ENCODE measurements around the gene KLC3. TPM values are rescaled to one million over a fixed set of nuclear protein-coding genes. Genes with fewer than 3 reads are reported as not detected.
A peak's percentile ranks its signal among the peaks of the same experiment; 100 is the strongest.
"Not testable (repeated sequence)": the region's sequence is repeated elsewhere in the genome, so short reads cannot be mapped to it uniquely, and the experiment has no call there.

KLC3 gene
- total and polyA plus RNA-seq, 9 donors: 0.09 to 5.9 (median 0.26) TPM; not detected in 1

DNA sequence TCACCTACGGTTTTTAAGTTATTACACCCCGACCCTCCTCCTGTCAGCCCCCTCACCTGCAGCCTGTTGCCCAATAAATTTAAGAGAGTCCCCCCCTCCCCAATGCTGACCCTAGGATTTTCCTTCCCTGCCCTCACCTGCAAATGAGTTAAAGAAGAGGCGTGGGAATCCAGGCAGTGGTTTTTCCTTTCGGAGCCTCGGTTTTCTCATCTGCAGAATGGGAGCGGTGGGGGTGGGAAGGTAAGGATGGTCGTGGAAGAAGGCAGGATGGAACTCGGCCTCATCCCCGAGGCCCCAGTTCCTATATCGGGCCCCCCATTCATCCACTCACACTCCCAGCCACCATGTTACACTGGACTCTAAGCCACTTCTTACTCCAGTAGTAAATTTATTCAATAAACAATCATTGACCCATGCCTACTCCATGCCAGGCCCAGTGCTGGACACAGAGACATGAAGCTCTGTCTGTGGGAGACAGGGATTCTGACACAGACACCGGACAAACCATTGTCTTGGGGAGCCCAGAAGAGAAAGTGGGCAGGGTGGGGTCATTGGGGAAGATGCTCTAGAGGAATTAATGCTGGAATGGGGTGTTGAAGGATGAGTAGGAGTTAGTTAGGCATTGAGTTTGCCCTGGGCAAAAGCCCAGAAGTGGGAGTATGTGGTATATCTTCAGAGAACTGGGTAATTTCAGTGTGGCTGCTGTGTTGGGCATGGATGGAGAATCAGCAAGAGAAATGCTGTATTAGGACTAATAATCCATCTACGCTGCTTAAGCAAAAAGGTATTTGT lies 37.1 kb upstream of the KLC3 start:
- WGBS (ENCODE audit: insufficient coverage): 92% methylated on average over 4 of the region's 12 CpGs
- no peak for DNase-seq
- H3K9me3 ChIP-seq (replicated peaks; ENCODE audit: control insufficient read depth, low read depth, low read length): peaks cover 5% of the 10 kb centered on the region
- H3K27ac ChIP-seq (ENCODE audit: low read length): no peak overlapping the region
- no peaks in the 10 kb centered on the region for H3K27me3 ChIP-seq (ENCODE audit: control insufficient read depth, insufficient read depth, low read length)
- H3K4me1 ChIP-seq (ENCODE audit: control insufficient read depth, insufficient read depth, low read length): peaks cover 29% of the 10 kb centered on the region
- H3K36me3 ChIP-seq (ENCODE audit: control insufficient read depth, insufficient read depth, low read length): peaks cover 38% of the 10 kb centered on the region
- H3K4me3 ChIP-seq (ENCODE audit: low read length): no peak overlapping the region

DNA sequence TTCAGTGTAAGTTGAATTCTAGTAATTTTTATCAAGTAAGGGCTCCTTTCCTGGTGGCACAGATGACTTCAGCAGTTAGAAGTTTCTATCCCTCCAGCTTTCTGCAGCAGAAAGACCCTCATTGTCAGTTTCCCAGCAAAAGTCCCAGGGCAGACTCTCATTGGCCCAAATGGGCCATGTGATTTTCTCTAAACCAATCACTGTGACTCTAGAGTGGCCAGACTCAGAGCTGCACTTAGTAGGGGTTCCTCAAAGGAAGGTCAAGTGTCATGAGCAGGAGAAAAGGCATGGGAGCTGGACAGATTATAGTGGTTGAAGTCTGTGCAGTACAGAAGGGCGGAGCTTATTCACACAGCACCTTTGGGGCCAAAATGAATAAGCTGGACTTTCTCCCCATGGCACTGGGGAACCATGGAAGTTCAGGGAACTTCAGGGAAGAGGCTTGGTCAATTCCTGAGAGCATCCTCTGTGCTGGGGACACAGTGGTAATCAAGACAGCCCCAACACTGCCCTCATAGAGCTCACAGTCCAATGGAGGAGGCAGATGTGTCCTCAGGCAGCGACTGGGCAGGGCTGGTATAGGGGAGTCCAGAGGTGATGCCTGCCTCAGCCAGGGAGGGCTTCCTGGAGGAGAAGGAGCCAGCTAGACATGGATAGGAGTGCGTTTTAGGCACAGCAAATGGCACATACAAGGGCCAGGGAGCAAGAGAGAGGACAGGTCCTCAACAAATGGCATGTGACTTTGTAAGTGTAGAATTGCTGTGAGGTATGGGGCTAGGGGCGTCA lies 36.2 kb upstream of the KLC3 start:
- Histone ChIP-seq H3K36me3 (ENCODE audit: control insufficient read depth, insufficient read depth, low read length) (peaks cover 44% of the 10 kb centered on the region), H3K4me3 (ENCODE audit: low read length) (no peak overlapping the region), H3K9me3 (replicated peaks; ENCODE audit: control insufficient read depth, low read depth, low read length) (peaks cover 5% of the 10 kb centered on the region), H3K4me1 (ENCODE audit: control insufficient read depth, insufficient read depth, low read length) (peaks cover 30% of the 10 kb centered on the region), H3K27me3 (ENCODE audit: control insufficient read depth, insufficient read depth, low read length) (no peaks in the 10 kb centered on the region), H3K27ac (ENCODE audit: low read length) (peak overlapping the region; percentile 42)
- 76% methylated on average over 3 of the region's 4 CpGs for whole genome bisulfite sequencing (ENCODE audit: insufficient coverage)
- DNase-seq: no peak

DNA sequence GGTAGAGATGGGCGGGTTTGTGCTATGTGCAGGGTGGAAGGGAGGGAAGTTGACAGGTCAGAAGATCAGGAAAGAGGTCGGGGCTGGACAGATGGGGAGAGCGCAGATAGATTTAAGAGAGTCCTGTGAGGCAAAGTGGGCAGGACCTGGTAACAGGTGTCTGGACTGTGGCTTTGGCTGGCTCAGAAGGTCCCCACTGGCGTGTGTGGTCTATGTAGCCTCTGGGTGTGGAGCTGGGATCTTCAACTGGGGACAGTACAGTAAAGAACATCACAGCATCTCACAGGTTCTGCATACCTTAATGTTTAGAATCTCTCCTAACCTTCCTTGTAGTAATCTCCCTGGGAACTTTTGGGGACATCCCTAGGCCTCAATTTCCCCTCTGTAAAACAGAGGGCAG lies 35.5 kb upstream of the KLC3 start:
- H3K36me3 ChIP-seq (ENCODE audit: control insufficient read depth, insufficient read depth, low read length): peaks cover 44% of the 10 kb centered on the region
- DNase-seq: no peak
- no peaks in the 10 kb centered on the region for H3K27me3 ChIP-seq (ENCODE audit: control insufficient read depth, insufficient read depth, low read length)
- peaks cover 30% of the 10 kb centered on the region for H3K4me1 ChIP-seq (ENCODE audit: control insufficient read depth, insufficient read depth, low read length)
- peak overlapping the region; percentile 75 for H3K27ac ChIP-seq (ENCODE audit: low read length)
- no peak overlapping the region for H3K4me3 ChIP-seq (ENCODE audit: low read length)
- H3K9me3 ChIP-seq (replicated peaks; ENCODE audit: control insufficient read depth, low read depth, low read length): peaks cover 5% of the 10 kb centered on the region
- WGBS (ENCODE audit: insufficient coverage): 68% methylated on average over 4 of the region's 4 CpGs

DNA sequence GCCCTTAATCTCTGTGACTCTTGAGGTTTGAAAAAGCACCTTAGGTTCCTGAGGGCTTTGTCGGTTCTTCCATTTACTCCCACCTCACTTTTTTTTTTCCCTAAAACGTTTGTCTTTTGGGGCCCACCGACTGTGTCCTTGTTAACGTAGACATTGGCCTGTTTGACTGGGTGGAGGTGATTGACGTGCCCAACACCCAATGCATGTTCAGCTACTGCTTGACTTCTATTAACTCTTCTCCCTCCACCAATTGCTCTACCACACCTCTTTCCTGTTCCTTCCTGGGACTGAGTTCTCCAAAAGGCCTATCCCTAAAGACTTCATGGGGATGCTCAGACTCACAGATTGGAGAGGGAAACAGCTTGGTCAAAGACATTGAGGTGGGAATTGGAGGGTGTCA lies 35.1 kb upstream of the KLC3 start:
- Histone ChIP-seq H3K9me3 (replicated peaks; ENCODE audit: control insufficient read depth, low read depth, low read length) (peaks cover 5% of the 10 kb centered on the region), H3K4me1 (ENCODE audit: control insufficient read depth, insufficient read depth, low read length) (peaks cover 28% of the 10 kb centered on the region), H3K4me3 (ENCODE audit: low read length) (no peak overlapping the region), H3K36me3 (ENCODE audit: control insufficient read depth, insufficient read depth, low read length) (peaks cover 41% of the 10 kb centered on the region), H3K27me3 (ENCODE audit: control insufficient read depth, insufficient read depth, low read length) (no peaks in the 10 kb centered on the region), H3K27ac (ENCODE audit: low read length) (peak overlapping the region; percentile 75)
- DNase-seq: peak; percentile 39
- no CpG with 5 or more reads among the region's 5 CpGs for WGBS (ENCODE audit: insufficient coverage)

DNA sequence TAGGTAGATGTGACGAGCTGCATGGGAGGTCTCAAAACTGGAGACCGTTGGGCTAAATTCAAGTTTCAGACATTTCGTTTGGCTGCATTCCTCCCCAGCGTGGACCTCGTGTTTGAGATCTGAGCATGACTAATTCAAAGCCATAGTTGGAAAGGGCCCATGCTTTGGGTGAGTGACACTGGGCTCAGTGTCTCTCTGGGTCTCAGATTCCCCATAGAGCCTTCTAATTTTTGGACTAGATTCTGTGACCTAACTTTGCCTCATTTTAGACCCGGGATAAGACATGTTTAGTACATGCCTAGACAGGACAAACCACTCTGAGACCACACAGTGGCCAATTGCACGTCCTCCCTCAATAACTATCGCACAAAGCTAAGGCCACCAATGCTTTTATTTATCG lies 34.5 kb upstream of the KLC3 start:
- Histone ChIP-seq H3K27me3 (ENCODE audit: control insufficient read depth, insufficient read depth, low read length) (no peaks in the 10 kb centered on the region), H3K9me3 (replicated peaks; ENCODE audit: control insufficient read depth, low read depth, low read length) (peaks cover 5% of the 10 kb centered on the region), H3K4me1 (ENCODE audit: control insufficient read depth, insufficient read depth, low read length) (peaks cover 27% of the 10 kb centered on the region), H3K4me3 (ENCODE audit: low read length) (no peak overlapping the region), H3K27ac (ENCODE audit: low read length) (peak overlapping the region; percentile 75), H3K36me3 (ENCODE audit: control insufficient read depth, insufficient read depth, low read length) (peaks cover 39% of the 10 kb centered on the region)
- 35% methylated on average over 8 of the region's 9 CpGs for WGBS (ENCODE audit: insufficient coverage)
- no peak for DNase-seq

DNA sequence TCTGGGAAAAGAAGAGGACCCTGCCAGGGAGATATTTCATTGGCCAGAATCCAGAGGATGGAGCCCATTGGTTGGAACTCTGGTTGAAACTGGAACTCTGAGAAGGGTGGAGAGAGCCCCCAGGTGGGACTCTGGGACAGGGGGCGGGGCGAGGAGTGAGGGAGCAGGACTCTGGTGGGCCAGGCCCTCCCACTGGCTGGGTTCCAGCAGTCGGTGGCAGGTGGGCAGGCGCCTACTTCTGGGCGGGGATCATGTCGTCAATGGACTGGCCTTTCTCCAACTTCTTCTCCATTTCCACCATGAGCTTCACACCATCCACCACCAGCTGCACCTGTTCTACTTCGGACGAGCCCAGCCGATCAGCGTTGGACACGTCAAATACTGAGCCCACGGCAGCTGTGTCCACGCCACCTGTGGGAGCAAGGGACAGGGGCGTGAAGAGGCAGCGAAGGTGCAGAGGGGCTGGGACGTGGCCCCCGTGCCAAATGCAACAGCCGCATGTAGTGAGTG lies 34.0 kb upstream of the KLC3 start:
- peaks cover 5% of the 10 kb centered on the region for H3K9me3 ChIP-seq (replicated peaks; ENCODE audit: control insufficient read depth, low read depth, low read length)
- peaks cover 32% of the 10 kb centered on the region for H3K4me1 ChIP-seq (ENCODE audit: control insufficient read depth, insufficient read depth, low read length)
- 59% methylated on average over 18 of the region's 18 CpGs for WGBS (ENCODE audit: insufficient coverage)
- peaks cover 41% of the 10 kb centered on the region for H3K36me3 ChIP-seq (ENCODE audit: control insufficient read depth, insufficient read depth, low read length)
- peak; percentile 80 for DNase-seq
- peak overlapping the region; percentile 75 for H3K27ac ChIP-seq (ENCODE audit: low read length)
- no peak overlapping the region for H3K4me3 ChIP-seq (ENCODE audit: low read length)
- H3K27me3 ChIP-seq (ENCODE audit: control insufficient read depth, insufficient read depth, low read length): no peaks in the 10 kb centered on the region

DNA sequence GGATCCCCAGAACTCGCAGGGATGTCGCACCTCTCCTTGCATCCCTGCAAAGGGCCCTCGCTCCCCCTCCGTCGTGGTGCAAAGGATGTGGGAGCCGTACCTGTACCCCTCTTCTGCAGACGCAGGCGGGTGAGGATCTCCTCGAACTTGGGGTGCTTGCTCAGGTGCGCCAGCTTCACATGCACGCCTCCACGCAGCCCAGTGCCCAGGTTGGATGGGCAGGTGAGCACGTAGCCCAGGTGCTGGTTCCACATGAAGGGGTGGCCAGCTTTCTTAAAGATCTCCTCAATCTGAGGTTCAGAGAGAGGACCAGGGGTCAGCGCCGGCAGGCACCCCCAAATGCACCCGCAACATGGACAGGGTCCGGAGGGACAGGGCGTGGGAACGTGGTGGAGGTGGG lies 33.2 kb upstream of the KLC3 start:
- Histone ChIP-seq H3K36me3 (ENCODE audit: control insufficient read depth, insufficient read depth, low read length) (peaks cover 46% of the 10 kb centered on the region), H3K27ac (ENCODE audit: low read length) (peak overlapping the region; percentile 54), H3K9me3 (replicated peaks; ENCODE audit: control insufficient read depth, low read depth, low read length) (peaks cover 5% of the 10 kb centered on the region), H3K4me1 (ENCODE audit: control insufficient read depth, insufficient read depth, low read length) (peaks cover 40% of the 10 kb centered on the region), H3K27me3 (ENCODE audit: control insufficient read depth, insufficient read depth, low read length) (no peaks in the 10 kb centered on the region), H3K4me3 (ENCODE audit: low read length) (no peak overlapping the region)
- 92% methylated on average over 18 of the region's 19 CpGs for WGBS (ENCODE audit: insufficient coverage)
- DNase-seq: no peak

DNA sequence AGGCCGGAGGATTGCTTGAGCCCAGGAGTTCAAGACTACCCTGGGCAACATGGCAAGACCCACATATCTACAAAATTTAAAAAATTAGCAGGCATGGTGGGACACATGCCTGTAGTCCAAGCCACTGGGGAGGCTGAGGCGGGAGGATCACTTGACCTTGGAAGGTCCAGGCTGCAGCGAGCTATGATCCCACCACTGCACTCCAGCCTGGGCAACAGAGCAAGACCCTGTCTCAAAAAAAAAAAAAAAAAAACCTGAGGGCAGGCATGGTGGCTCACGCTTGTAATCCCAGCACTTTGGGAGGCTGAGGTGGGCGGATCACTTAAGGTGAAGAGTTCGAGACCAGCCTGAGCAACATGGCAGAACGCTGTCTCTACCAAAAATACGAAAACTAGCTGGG lies 31.2 kb upstream of the KLC3 start:
- Histone ChIP-seq H3K4me1 (ENCODE audit: control insufficient read depth, insufficient read depth, low read length) (peaks cover 41% of the 10 kb centered on the region), H3K36me3 (ENCODE audit: control insufficient read depth, insufficient read depth, low read length) (peaks cover 46% of the 10 kb centered on the region)
- DNase-seq; H3K27ac ChIP-seq (ENCODE audit: low read length); H3K27me3 ChIP-seq (ENCODE audit: control insufficient read depth, insufficient read depth, low read length); H3K4me3 ChIP-seq (ENCODE audit: low read length); H3K9me3 ChIP-seq (replicated peaks; ENCODE audit: control insufficient read depth, low read depth, low read length): not testable (repeated sequence)
- 95% methylated on average over 5 of the region's 8 CpGs for WGBS (ENCODE audit: insufficient coverage)

DNA sequence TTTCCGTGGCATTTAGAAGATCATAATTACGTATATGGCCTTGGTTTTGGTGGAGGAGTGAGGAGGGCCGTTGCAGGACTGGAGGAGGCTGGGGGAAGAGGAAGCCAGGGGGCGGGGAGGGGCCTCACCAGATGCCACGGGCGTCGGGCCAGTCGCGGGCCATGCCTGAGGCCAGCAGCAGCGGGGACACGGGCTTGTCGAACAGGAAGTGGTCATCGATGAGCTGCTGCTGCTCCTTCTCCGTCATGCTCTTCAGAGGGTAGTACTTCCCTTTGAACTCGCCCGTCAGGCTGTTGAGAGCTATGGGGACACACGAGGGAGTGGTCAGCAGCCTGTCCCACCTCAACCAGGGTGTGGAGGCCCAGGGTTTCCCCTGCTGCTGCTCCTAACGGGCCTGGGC lies 28.9 kb upstream of the KLC3 start:
- peak; percentile 57 for DNase-seq
- Histone ChIP-seq H3K4me1 (ENCODE audit: control insufficient read depth, insufficient read depth, low read length) (peaks cover 29% of the 10 kb centered on the region), H3K36me3 (ENCODE audit: control insufficient read depth, insufficient read depth, low read length) (peaks cover 40% of the 10 kb centered on the region)

DNA sequence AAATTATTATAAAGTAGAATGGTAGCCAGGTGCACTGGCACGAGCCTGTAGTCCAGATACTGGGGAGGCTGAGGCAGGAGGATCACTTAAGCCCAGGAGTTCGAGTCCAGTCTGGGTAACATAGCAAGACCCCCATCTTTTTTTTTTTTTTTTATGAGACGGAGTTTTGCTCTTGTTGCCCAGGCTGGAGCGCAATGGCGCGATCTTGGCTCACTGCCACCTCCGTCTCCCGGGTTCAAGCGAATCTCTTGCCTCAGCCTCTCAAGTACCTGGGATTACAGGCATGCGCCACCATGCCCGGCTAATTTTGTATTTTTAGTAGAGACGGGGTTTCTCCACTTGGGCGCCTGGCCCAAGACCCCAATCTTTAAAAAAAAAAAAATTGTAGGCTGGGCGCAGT lies 28.3 kb upstream of the KLC3 start:
- not testable (repeated sequence) for DNase-seq; H3K27me3 ChIP-seq (ENCODE audit: control insufficient read depth, insufficient read depth, low read length); H3K9me3 ChIP-seq (replicated peaks; ENCODE audit: control insufficient read depth, low read depth, low read length); H3K4me3 ChIP-seq (ENCODE audit: low read length); H3K27ac ChIP-seq (ENCODE audit: low read length)
- 91% methylated on average over 6 of the region's 14 CpGs for WGBS (ENCODE audit: insufficient coverage)
- Histone ChIP-seq H3K36me3 (ENCODE audit: control insufficient read depth, insufficient read depth, low read length) (peaks cover 38% of the 10 kb centered on the region), H3K4me1 (ENCODE audit: control insufficient read depth, insufficient read depth, low read length) (peaks cover 22% of the 10 kb centered on the region)

More for the DNA sequence above, 28.9 kb upstream of the KLC3 start:
- Histone ChIP-seq H3K27me3 (ENCODE audit: control insufficient read depth, insufficient read depth, low read length) (peaks cover 7% of the 10 kb centered on the region), H3K27ac (ENCODE audit: low read length) (peak overlapping the region; percentile 25), H3K9me3 (replicated peaks; ENCODE audit: control insufficient read depth, low read depth, low read length) (no peaks in the 10 kb centered on the region), H3K4me3 (ENCODE audit: low read length) (no peak overlapping the region)
- 15% methylated on average over 16 of the region's 18 CpGs for WGBS (ENCODE audit: insufficient coverage)
